Stimulated activated CD4-positive, alpha-beta T cell treated with anti-CD3 and anti-CD28 coated beads, Interleukin-2, amount 100 ng/mL, for 24 hours (primary cell): Measurements from ENCODE around the gene FOLR3.
A peak's percentile ranks its signal among the peaks of the same experiment; 100 is the strongest.
"Not testable (repeated sequence)": the region's sequence is repeated elsewhere in the genome, so short reads cannot be mapped to it uniquely, and the experiment has no call there.

Experiments used
- DNase-seq, 2 donors: peaks; one replicate each; pipeline ENCODE4 v3.0.0-alpha.2; 2020

Gene FOLR3

GRCh38 chr11:72169046-72169555 is 33.6 kb downstream of the FOLR3 start:
- DNase-seq = not testable (repeated sequence)

- not testable (repeated sequence) for DNase-seq
Measured at GRCh38 chr11:72169754-72170153, 34.2 kb downstream of the FOLR3 start.

GRCh38 chr11:72172043-72172442 is 36.5 kb downstream of the FOLR3 start:
- DNase-seq = not testable (repeated sequence)

- no peak for DNase-seq
Measured at GRCh38 chr11:72173291-72173690, 37.8 kb downstream of the FOLR3 start.

GRCh38 chr11:72174302-72175070 is 39.0 kb downstream of the FOLR3 start:
- no peak for DNase-seq

- DNase-seq = no peak
Measured at GRCh38 chr11:72177656-72178055, 42.1 kb downstream of the FOLR3 start.

GRCh38 chr11:72179049-72179803 is 43.7 kb downstream of the FOLR3 start:
- DNase-seq = no peak

GRCh38 chr11:72179804-72180396 is 44.4 kb downstream of the FOLR3 start:
- DNase-seq = peak in 1 of 2 donors; percentile 9

GRCh38 chr11:72180892-72181552 is 45.5 kb downstream of the FOLR3 start:
- DNase-seq = not testable (repeated sequence)

GRCh38 chr11:72181553-72181958 is 46.0 kb downstream of the FOLR3 start:
- not testable (repeated sequence) for DNase-seq

GRCh38 chr11:72188267-72188666 is 52.7 kb downstream of the FOLR3 start:
- DNase-seq = no peak
